SK-N-SH (cell line): ENCODE results near the gene RHOXF2B. TPM values are rescaled to one million over a fixed set of nuclear protein-coding genes. Genes with fewer than 3 reads are reported as not detected.
"Not testable (repeated sequence)": the region's sequence is repeated elsewhere in the genome, so short reads cannot be mapped to it uniquely, and the experiment has no call there.

ENCODE experiments used
- CTCF ChIA-PET: fragments of 300-600, 350-600 bp; formaldehyde crosslinking; extraction: SDS; loops from one replicate; lab custom pipeline; 2021; lab: Yijun Ruan, JAX
- POLR2A ChIA-PET: fragments of 350-600 bp; sonication (Branson Sonifier 250); formaldehyde crosslinking; extraction: SDS; loops from one replicate; lab custom pipeline; 2020; ENCODE audit warnings: antibody characterized with exemption, inconsistent platforms; lab: Yijun Ruan, JAX
- DNase-seq: peaks from one replicate; pipeline ENCODE4 v3.0.0; 2012
- H2AFZ ChIP-seq: fragments of 200-600 bp; sonication (generic); 2 replicates; pipeline ENCODE4 v1.8.1; 2016; ENCODE audit warnings: antibody characterized with exemption, mild to moderate bottlenecking, low read depth
- H3F3A ChIP-seq: fragments of 200-600 bp; sonication (generic); replicated peaks from 2 replicates; pipeline ENCODE3; 2016; ENCODE audit warnings: antibody characterized with exemption, mild to moderate bottlenecking; ENCODE audit not compliant: insufficient read depth
- H3K27ac ChIP-seq, 2 experiments: fragments of 200-500 bp in 1 of 2; fragments of 200-600 bp in 1 of 2; sonication (Bioruptor generic) in 1 of 2; sonication (generic), shearing (Covaris generic) in 1 of 2; 2 replicates each; pipeline versions ENCODE4 v1.5.1 to v1.6.1; 2014 to 2016; ENCODE audit warnings: low read depth in 2 of 2, inconsistent platforms in 1 of 2, low read length in 1 of 2, mild to moderate bottlenecking in 1 of 2, mixed read lengths in 1 of 2
- H3K27me3 ChIP-seq: fragments of 200-600 bp; sonication (generic), shearing (Covaris generic); 2 replicates; pipeline ENCODE4 v1.6.1; 2016; ENCODE audit warnings: mixed run types; ENCODE audit not compliant: insufficient read depth
- H3K36me3 ChIP-seq, 2 experiments: fragments of 200-500 bp in 1 of 2; fragments of 200-600 bp in 1 of 2; sonication (Bioruptor generic) in 1 of 2; sonication (generic) in 1 of 2; replicated peaks in 1 of 2; 2 replicates each; pipeline versions ENCODE3 to v1.5.1; 2014 to 2016; ENCODE audit warnings: low read length in 1 of 2, mild to moderate bottlenecking in 1 of 2; ENCODE audit not compliant: insufficient read depth in 2 of 2, control insufficient read depth in 1 of 2
- H3K4me1 ChIP-seq, 2 experiments: fragments of 200-500 bp in 1 of 2; fragments of 200-600 bp in 1 of 2; sonication (Bioruptor generic) in 1 of 2; sonication (generic), shearing (Covaris generic) in 1 of 2; 2 replicates each; pipeline versions ENCODE4 v1.5.1 to v1.6.1; 2014 to 2016; ENCODE audit warnings: low read depth in 1 of 2, low read length in 1 of 2, mixed run types in 1 of 2; ENCODE audit not compliant: insufficient read depth in 2 of 2, control insufficient read depth in 1 of 2
- H3K4me2 ChIP-seq: fragments of 200-600 bp; sonication (generic), shearing (Covaris generic); 2 replicates; pipeline ENCODE4 v1.6.1; 2017; ENCODE audit warnings: mixed run types
- H3K4me3 ChIP-seq, 2 experiments: fragments of 200-500 bp in 1 of 2; fragments of 200-600 bp in 1 of 2; sonication (Bioruptor generic) in 1 of 2; sonication (generic), shearing (Covaris generic) in 1 of 2; 2 replicates each; pipeline versions ENCODE4 v1.5.1 to v1.8.1; 2014 to 2016; ENCODE audit warnings: low read depth in 2 of 2, inconsistent platforms in 1 of 2, low read length in 1 of 2, mild to moderate bottlenecking in 1 of 2, mixed read lengths in 1 of 2, moderate library complexity in 1 of 2
- H3K79me2 ChIP-seq: fragments of 200-600 bp; sonication (generic); 2 replicates; pipeline ENCODE4 v1.8.1; 2017; ENCODE audit warnings: mild to moderate bottlenecking; ENCODE audit not compliant: insufficient read depth
- H3K9ac ChIP-seq: fragments of 200-600 bp; sonication (generic); 2 replicates; pipeline ENCODE4 v1.6.1; 2017; ENCODE audit warnings: mixed run types
- H3K9me2 ChIP-seq: fragments of 200-600 bp; sonication (generic); 2 replicates; pipeline ENCODE4 v1.6.1; 2017; ENCODE audit warnings: mixed run types
- H3K9me3 ChIP-seq: fragments of 200-600 bp; sonication (generic); 2 replicates; pipeline ENCODE4 v1.6.1; 2017; ENCODE audit warnings: mixed run types, mild to moderate bottlenecking, moderate library complexity
- H4K20me1 ChIP-seq: fragments of 200-600 bp; sonication (generic); 2 replicates; pipeline ENCODE4 v1.6.1; 2017; ENCODE audit warnings: mild to moderate bottlenecking, mixed run types; ENCODE audit not compliant: insufficient read depth
- WGBS: methylation state at CpG from one replicate; pipeline ENCODE4 v1.1.6; 2017; ENCODE audit warnings: low lambda C conversion rate; 5-methylcytosine and 5-hydroxymethylcytosine counted together
- polyA plus RNA-seq, 3 experiments: library from polyadenylated mRNA; depleted of rRNA; stranded (reverse); fragments of >200 nt; gene quantifications; 2 replicates each; pipeline ENCODE4 v1.2.3, GENCODE V29; 2012

The RHOXF2B gene
- polyA plus RNA-seq, 1 of the 3 experiments (the other 2 are of a cell fraction) = not detected

DNA sequence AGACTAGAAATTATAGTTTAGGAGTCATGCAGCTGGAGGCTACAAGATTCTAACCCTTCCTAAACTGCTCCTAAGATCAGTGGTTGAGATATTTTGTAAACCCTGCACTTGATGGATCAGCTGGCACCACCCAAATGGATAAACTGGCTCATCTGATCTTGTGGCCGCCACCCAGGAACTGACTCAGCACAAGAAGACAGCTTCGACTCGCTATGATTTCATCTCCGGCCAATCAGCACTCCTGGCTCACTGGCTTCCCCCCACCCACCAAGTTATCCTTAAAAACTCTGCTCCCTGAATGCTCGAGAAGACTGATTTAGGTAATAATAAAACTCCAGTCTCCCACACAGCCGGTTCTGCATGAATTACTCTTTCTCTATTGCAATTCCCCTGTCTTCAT lies 34.8 kb downstream of the RHOXF2B start:
- POLR2A ChIA-PET = not testable (repeated sequence)

GRCh38 chrX:120042247-120042646 lies 35.2 kb downstream of the RHOXF2B start:
- POLR2A ChIA-PET, H3K9me2 ChIP-seq, H3K9me3 ChIP-seq, H3K9ac ChIP-seq, CTCF ChIA-PET, H3K27me3 ChIP-seq, H3K36me3 ChIP-seq, H3K27ac ChIP-seq, H3K4me3 ChIP-seq, H4K20me1 ChIP-seq, H3K4me1 ChIP-seq, H3K79me2 ChIP-seq, H2AFZ ChIP-seq, H3K4me2 ChIP-seq, H3F3A ChIP-seq, DNase-seq: not testable (repeated sequence)
- no CpG with 5 or more reads among the region's 2 CpGs for WGBS

More for the DNA sequence above, 34.8 kb downstream of the RHOXF2B start:
- H3K9me2 ChIP-seq, H3K27ac ChIP-seq, H3K9me3 ChIP-seq, H3K36me3 ChIP-seq, H3K79me2 ChIP-seq, CTCF ChIA-PET, H3K9ac ChIP-seq, H3F3A ChIP-seq, H3K27me3 ChIP-seq, H4K20me1 ChIP-seq, H3K4me3 ChIP-seq, H3K4me1 ChIP-seq, H3K4me2 ChIP-seq, H2AFZ ChIP-seq, DNase-seq: not testable (repeated sequence)
- no CpG with 5 or more reads among the region's 6 CpGs for WGBS

GRCh38 chrX:120040176-120040575 lies 37.3 kb downstream of the RHOXF2B start:
- H3K36me3 ChIP-seq, H3K9ac ChIP-seq, H3F3A ChIP-seq, H3K79me2 ChIP-seq, H3K4me1 ChIP-seq, H3K4me3 ChIP-seq, H3K9me3 ChIP-seq, DNase-seq, H4K20me1 ChIP-seq, CTCF ChIA-PET, H2AFZ ChIP-seq, POLR2A ChIA-PET, H3K9me2 ChIP-seq, H3K27me3 ChIP-seq, H3K27ac ChIP-seq, H3K4me2 ChIP-seq: not testable (repeated sequence)
- no CpG with 5 or more reads among the region's 6 CpGs for WGBS

GRCh38 chrX:120039087-120039733 lies 38.3 kb downstream of the RHOXF2B start:
- H3K27ac ChIP-seq, H2AFZ ChIP-seq, H3K4me1 ChIP-seq, H3K4me3 ChIP-seq, H3K27me3 ChIP-seq, CTCF ChIA-PET, H3K9me3 ChIP-seq, POLR2A ChIA-PET, H3K9me2 ChIP-seq, H3K9ac ChIP-seq, H4K20me1 ChIP-seq, H3K4me2 ChIP-seq, DNase-seq, H3K79me2 ChIP-seq, H3K36me3 ChIP-seq, H3F3A ChIP-seq: not testable (repeated sequence)
- WGBS = no CpG with 5 or more reads among the region's 8 CpGs
